Astrocyte (in vitro differentiated cells and primary cell): Measurements from ENCODE around the gene ATP10A. TPM values are rescaled to one million over a fixed set of nuclear protein-coding genes. Genes with fewer than 3 reads are reported as not detected.

Experiments used
- DNase-seq: peaks from one replicate; pipeline ENCODE4 v3.0.0-alpha.2; 2010; ENCODE audit warnings: low read depth
- FAIRE-seq: peaks from 2 replicates; lab custom pipeline; 2011; peaks lifted over from hg19 to GRCh38; lab: Jason Lieb, UNC
- H2AFZ ChIP-seq: 2 replicates; pipeline ENCODE4 v1.6.0; 2012; ENCODE audit warnings: low read depth, low read length, inconsistent platforms
- H3K27ac ChIP-seq: 2 replicates; pipeline ENCODE4 v1.5.1; 2011; ENCODE audit warnings: low read depth, low read length, inconsistent platforms
- H3K27me3 ChIP-seq: 2 replicates; pipeline ENCODE4 v1.6.0; 2011; ENCODE audit warnings: low read length, inconsistent platforms; ENCODE audit not compliant: insufficient read depth
- H3K36me3 ChIP-seq: 2 replicates; pipeline ENCODE4 v1.5.1; 2011; ENCODE audit warnings: low read length, inconsistent platforms; ENCODE audit not compliant: insufficient read depth
- H3K4me1 ChIP-seq: 2 replicates; pipeline ENCODE4 v1.5.1; 2011; ENCODE audit warnings: low read length, inconsistent platforms; ENCODE audit not compliant: insufficient read depth
- H3K4me2 ChIP-seq: 2 replicates; pipeline ENCODE4 v1.6.0; 2012; ENCODE audit warnings: low read length, inconsistent platforms
- H3K4me3 ChIP-seq: 2 replicates; pipeline ENCODE4 v1.5.1; 2011; ENCODE audit warnings: low read depth, mild to moderate bottlenecking, low read length, inconsistent platforms; ENCODE audit not compliant: insufficient read depth
- H3K79me2 ChIP-seq: 2 replicates; pipeline ENCODE4 v1.6.0; 2012; ENCODE audit warnings: mild to moderate bottlenecking, low read length, inconsistent platforms; ENCODE audit not compliant: insufficient read depth
- H3K9ac ChIP-seq: 2 replicates; pipeline ENCODE4 v1.6.0; 2012; ENCODE audit warnings: mild to moderate bottlenecking, low read length, inconsistent platforms
- H3K9me3 ChIP-seq: 2 replicates; pipeline ENCODE4 v1.5.1; 2012; ENCODE audit warnings: low read depth, mild to moderate bottlenecking, low read length, inconsistent platforms; ENCODE audit not compliant: insufficient read depth
- H4K20me1 ChIP-seq: 2 replicates; pipeline ENCODE4 v1.6.0; 2012; ENCODE audit warnings: low read length, inconsistent platforms; ENCODE audit not compliant: insufficient read depth
- H3K27ac Mint-ChIP-seq: one replicate; pipeline ENCODE4 v1.8.0; 2021; ENCODE audit warnings: mild to moderate bottlenecking, mixed read lengths; ENCODE audit not compliant: unreplicated experiment
- H3K27me3 Mint-ChIP-seq: one replicate; pipeline ENCODE4 v1.8.0; 2021; ENCODE audit warnings: low read depth, mixed read lengths; ENCODE audit not compliant: unreplicated experiment
- H3K36me3 Mint-ChIP-seq: one replicate; pipeline ENCODE4 v1.8.0; 2021; ENCODE audit warnings: low read depth, mixed read lengths; ENCODE audit not compliant: unreplicated experiment
- H3K4me1 Mint-ChIP-seq: one replicate; pipeline ENCODE4 v1.8.0; 2021; ENCODE audit warnings: low read depth, mixed read lengths; ENCODE audit not compliant: unreplicated experiment
- H3K4me3 Mint-ChIP-seq: one replicate; pipeline ENCODE4 v1.8.0; 2021; ENCODE audit warnings: mild to moderate bottlenecking, moderate library complexity, mixed read lengths; ENCODE audit not compliant: unreplicated experiment
- H3K9me3 Mint-ChIP-seq: one replicate; pipeline ENCODE4 v1.8.0; 2021; ENCODE audit warnings: mild to moderate bottlenecking, mixed read lengths; ENCODE audit not compliant: unreplicated experiment
- CTCF ChIP-seq: IDR thresholded peaks from 2 replicates; pipeline ENCODE4 v1.5.1; 2011; ENCODE audit warnings: low read depth, mild to moderate bottlenecking, inconsistent platforms, low read length, moderate library complexity; ENCODE audit not compliant: insufficient read depth
- EZH2 ChIP-seq: IDR thresholded peaks from 2 replicates; pipeline ENCODE4 v1.6.1; 2012; ENCODE audit warnings: mild to moderate bottlenecking, low read length, inconsistent platforms; ENCODE audit not compliant: insufficient read depth
- total RNA-seq: library from RNA; stranded (reverse); gene quantifications from 2 replicates; pipeline ENCODE4 v1.2.1, GENCODE V29; 2021

Gene ATP10A
- total RNA-seq, 1 donor from 2014 or later: 21.1 TPM

DNA sequence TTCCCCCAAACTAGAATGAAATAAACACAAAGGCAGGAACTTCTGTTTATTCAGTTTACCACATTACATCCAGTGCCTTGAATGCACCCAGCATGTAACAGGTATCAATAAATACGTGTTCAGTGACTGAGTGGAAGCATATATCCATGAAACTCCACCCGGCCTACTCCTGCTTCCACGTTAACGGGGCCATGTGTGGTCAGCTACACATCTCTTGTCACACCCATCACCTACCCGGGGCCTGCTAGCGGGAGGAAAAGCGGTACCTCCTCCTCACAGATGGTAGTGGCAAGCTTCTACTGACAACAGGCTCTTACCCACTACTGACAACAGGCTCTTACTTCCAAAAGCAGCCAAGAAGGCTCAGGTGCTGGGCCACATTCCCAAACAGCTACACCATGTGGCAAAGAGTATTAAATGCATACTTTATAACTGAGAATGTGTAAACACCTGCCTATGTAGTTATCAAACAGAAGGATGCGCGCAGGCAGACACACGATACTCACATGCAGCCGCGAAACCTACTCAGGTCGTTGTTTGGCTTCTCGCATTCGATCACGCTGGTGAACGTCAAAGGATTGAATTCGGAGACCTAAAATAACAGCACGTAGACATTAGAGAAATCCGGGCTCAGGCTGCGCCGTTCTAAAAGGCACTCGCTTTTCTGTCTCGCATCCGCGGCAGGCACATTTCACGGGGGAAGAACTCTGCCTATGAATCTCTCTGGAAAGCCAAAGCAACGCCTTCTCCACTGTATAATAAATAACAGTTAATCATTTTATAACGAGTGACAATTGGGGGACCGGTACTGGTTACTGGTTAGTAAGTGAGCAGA, 127.4 kb downstream of the ATP10A start:
- H3K4me1 Mint-ChIP-seq: peaks cover 32% of the 10 kb centered on the region

DNA sequence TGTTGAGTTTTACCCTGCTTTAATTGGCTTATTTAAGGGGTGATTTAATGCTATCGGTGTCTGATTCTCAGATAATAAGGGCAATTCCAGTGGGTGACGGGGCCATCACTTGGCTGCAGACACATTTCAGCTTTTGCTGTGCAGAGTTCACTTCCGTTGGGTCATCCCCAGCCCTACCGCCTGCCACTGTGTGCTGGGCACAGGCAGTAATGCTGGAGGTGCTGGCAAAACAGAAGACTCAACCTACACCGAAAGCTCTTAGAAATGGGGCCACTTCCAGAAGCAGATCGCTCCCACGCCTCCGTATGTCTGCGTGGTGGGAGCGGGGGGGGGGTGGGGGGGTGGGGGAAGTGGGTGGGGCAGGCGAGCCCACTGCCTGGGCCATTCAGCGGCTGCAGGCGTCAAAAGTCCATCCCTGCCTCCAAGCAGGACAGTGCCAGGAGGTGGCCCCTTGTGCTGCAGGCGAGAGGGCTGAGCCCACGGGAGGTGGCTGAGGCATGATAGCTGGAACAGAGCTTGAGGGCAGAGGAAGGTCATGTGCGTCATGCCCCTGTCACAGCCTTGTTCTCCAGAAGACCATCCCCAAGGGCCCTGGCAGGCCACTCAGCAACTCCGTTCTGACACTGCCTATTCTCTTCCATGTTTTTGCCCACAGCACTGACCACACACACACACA, 128.3 kb downstream of the ATP10A start:
- H3K9me3 Mint-ChIP-seq: no peaks in the 10 kb centered on the region
- no peaks in the 10 kb centered on the region for H3K79me2 ChIP-seq
- no peak overlapping the region for H3K27ac Mint-ChIP-seq
- H4K20me1 ChIP-seq: peaks cover 5% of the 10 kb centered on the region
- H3K4me1 Mint-ChIP-seq: peaks cover 32% of the 10 kb centered on the region
- peaks cover 2% of the 10 kb centered on the region for H3K27me3 Mint-ChIP-seq
- no peaks in the 10 kb centered on the region for H3K9me3 ChIP-seq
- no peak for DNase-seq
- H3K27ac ChIP-seq: no peak overlapping the region
- H3K4me3 ChIP-seq: no peak overlapping the region
- peaks cover 12% of the 10 kb centered on the region for H3K4me1 ChIP-seq
- no peak for FAIRE-seq
- no peaks in the 10 kb centered on the region for H3K27me3 ChIP-seq
- peaks cover 14% of the 10 kb centered on the region for H3K36me3 Mint-ChIP-seq
- no peaks in the 10 kb centered on the region for H3K36me3 ChIP-seq
- no peak overlapping the region for H3K9ac ChIP-seq
- no peak for TF ChIP-seq CTCF
- TF ChIP-seq EZH2: no peak
- H2AFZ ChIP-seq: no peak overlapping the region
- no peak overlapping the region for H3K4me3 Mint-ChIP-seq
- no peak overlapping the region for H3K4me2 ChIP-seq

More for the DNA sequence above, 127.4 kb downstream of the ATP10A start:
- peaks cover 10% of the 10 kb centered on the region for H4K20me1 ChIP-seq
- no peaks in the 10 kb centered on the region for H3K79me2 ChIP-seq
- H2AFZ ChIP-seq: no peak overlapping the region
- Mint-ChIP-seq H3K36me3 (peaks cover 14% of the 10 kb centered on the region), H3K27me3 (peaks cover 2% of the 10 kb centered on the region), H3K9me3 (no peaks in the 10 kb centered on the region), H3K27ac (no peak overlapping the region), H3K4me3 (no peak overlapping the region)
- no peak overlapping the region for H3K27ac ChIP-seq
- no peaks in the 10 kb centered on the region for H3K27me3 ChIP-seq
- peaks cover 12% of the 10 kb centered on the region for H3K4me1 ChIP-seq
- TF ChIP-seq EZH2 (no peak), CTCF (no peak)
- H3K9me3 ChIP-seq: no peaks in the 10 kb centered on the region
- H3K9ac ChIP-seq: no peak overlapping the region
- no peaks in the 10 kb centered on the region for H3K36me3 ChIP-seq
- no peak overlapping the region for H3K4me2 ChIP-seq
- DNase-seq: no peak
- no peak overlapping the region for H3K4me3 ChIP-seq
- no peak for FAIRE-seq
